ENCODE measurements around the gene GPR3. TPM values are rescaled to one million over a fixed set of nuclear protein-coding genes. Genes with fewer than 3 reads are reported as not detected.

Gene GPR3
- not detected in 2 replicates for total RNA-seq (2014; rRNA removed; shearing (Covaris generic); ENCODE audit: low replicate concordance)

GRCh38 chr1:27392096-27392777 is at the start of gene GPR3:
Gene GPR3 (plus strand): TSS chr1:27392622. CDS start chr1:27393799, 1,177 bp downstream.
- Histone ChIP-seq H3K36me3 (no peaks in the 10 kb centered on the region), H3K27me3 (no peaks in the 10 kb centered on the region), H3K9me3 (no peaks in the 10 kb centered on the region), H3K4me3 (peak within 1 kb of the TSS; percentile 78)
- DNase-seq: peak; percentile 89

GRCh38 chr1:27342778-27343638 is 49.4 kb upstream of the GPR3 start:
- Histone ChIP-seq H3K27me3 (no peaks in the 10 kb centered on the region), H3K9me3 (no peaks in the 10 kb centered on the region), H3K36me3 (no peaks in the 10 kb centered on the region), H3K4me3 (no peak overlapping the region)
- no peak for DNase-seq

GRCh38 chr1:27343639-27344025 is 48.8 kb upstream of the GPR3 start:
- no peak for DNase-seq
- Histone ChIP-seq H3K4me3 (no peak overlapping the region), H3K9me3 (no peaks in the 10 kb centered on the region), H3K36me3 (no peaks in the 10 kb centered on the region), H3K27me3 (no peaks in the 10 kb centered on the region)

DNA sequence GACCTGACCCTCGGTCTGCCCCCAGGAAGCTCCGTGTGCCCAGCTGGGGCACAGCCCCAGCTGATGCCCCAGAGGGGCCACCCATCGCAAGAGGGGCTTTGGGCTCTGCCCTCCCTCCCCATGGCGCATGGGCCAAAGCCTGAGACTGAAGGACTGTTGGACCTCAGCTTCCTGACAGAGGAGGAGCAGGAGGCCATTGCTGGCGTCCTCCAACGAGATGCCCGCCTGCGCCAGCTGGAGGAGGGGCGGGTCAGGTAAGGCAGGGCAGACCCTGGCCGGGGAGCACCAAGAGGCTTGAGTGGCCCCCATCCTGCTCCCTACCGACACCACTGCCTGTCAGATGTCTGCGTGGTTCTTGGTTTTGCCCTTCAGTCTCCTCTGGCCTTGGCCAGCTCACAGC is 47.1 kb upstream of the GPR3 start:
- Histone ChIP-seq H3K36me3 (no peaks in the 10 kb centered on the region), H3K9me3 (no peaks in the 10 kb centered on the region), H3K4me3 (no peak overlapping the region), H3K27me3 (no peaks in the 10 kb centered on the region)
- no peak for DNase-seq

DNA sequence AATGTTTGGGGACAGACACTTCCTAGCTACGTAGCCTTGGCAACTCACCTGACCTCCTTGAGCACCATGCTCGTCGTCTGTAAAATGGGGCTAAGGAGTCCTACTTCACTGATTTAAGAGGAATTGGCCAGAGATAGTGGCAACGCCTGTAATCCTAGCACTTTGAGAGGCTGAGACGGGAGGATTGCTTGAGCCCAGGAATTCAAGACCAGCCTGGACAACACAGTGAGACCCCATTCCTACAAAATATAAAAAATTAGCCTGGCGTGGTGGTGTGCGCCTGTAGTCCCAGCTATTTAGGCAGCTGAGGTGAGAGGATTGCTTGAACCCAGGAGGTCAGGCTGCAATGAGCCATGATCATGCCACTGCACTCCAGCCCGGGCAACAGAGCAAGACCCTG is 46.1 kb upstream of the GPR3 start:
- no peak for DNase-seq
- Histone ChIP-seq H3K36me3 (no peaks in the 10 kb centered on the region), H3K4me3 (no peak overlapping the region)

DNA sequence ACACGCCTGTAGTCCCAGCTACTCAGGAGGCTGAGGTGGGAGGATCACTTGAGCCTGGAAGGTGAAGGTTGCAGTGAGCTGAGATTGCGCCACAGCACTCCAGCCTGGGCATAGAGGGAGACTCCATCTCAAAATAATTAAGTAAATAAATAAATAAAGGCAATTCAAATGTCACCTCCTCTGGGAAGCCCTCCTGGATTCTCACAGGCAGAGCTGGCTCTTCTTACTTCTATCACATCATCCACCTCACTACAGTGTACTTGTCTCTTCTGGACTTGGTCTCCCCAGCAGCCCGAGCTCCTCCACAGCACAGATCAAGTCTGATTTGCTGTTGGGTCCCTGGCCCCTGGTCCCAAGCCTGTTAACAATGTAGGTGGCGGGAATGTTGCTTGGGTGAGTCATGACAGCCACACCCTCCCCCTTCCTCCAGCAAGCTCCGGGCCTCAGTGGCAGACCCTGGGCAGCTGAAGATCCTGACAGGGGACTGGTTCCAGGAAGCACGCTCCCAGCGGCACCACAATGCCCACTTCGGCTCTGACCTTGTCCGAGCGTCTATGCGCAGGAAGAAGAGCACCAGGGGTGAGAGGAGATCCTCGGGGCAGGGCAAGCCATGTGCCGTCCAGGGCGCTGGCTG is 45.3 kb upstream of the GPR3 start:
- Histone ChIP-seq H3K9me3 (no peaks in the 10 kb centered on the region), H3K36me3 (no peaks in the 10 kb centered on the region), H3K4me3 (no peak overlapping the region), H3K27me3 (no peaks in the 10 kb centered on the region)
- DNase-seq: no peak

More for the DNA sequence above, 46.1 kb upstream of the GPR3 start:
- H3K9me3 ChIP-seq: no peaks in the 10 kb centered on the region
- H3K27me3 ChIP-seq: no peaks in the 10 kb centered on the region

- Histone ChIP-seq H3K36me3 (no peaks in the 10 kb centered on the region), H3K9me3 (no peaks in the 10 kb centered on the region), H3K27me3 (no peaks in the 10 kb centered on the region), H3K4me3 (no peak overlapping the region)
- DNase-seq: no peak
Measured at GRCh38 chr1:27348861-27349783, 43.3 kb upstream of the GPR3 start.

DNA sequence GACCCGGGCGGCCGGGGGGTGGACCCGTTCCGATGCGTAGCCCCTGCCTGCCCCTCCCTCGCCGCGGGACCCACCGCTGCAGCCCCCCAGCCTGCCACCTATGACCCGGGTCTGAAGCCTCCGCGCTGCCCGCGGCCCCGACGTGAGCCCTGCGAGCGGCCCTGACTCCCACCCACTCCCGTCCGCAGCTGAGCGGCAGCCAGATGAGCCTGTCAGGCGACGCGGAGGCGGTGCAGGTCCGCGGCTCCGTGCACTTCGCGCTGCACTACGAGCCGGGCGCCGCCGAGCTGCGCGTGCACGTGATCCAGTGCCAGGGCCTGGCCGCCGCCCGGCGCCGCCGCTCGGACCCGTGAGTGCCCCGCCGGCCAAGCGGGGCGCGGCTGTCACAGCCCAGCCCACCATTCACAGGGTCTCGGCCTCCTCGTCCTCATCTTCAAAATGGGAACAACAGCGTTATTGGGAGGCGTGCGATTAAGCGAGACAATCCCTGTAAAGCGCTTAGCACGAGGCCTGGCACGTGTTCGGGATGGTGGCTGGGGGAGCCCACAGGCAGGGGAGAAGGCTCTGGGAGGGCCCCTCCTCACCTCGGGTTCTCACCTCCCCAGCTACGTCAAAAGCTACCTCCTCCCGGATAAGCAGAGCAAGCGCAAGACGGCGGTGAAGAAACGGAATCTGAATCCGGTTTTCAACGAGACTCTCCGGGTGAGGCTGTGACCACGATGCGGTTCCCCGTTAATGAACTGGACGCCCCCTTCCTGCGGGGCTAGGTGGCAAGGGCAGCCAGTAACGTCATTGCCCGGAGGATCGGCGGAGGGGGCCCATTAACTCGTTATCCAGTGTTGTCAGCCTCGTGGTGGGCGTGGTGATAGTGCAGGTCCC is 42.4 kb upstream of the GPR3 start:
- Histone ChIP-seq H3K36me3 (no peaks in the 10 kb centered on the region), H3K9me3 (no peaks in the 10 kb centered on the region), H3K27me3 (no peaks in the 10 kb centered on the region), H3K4me3 (no peak overlapping the region)
- DNase-seq: no peak

GRCh38 chr1:27350663-27351540 is 41.5 kb upstream of the GPR3 start:
- Histone ChIP-seq H3K36me3 (no peaks in the 10 kb centered on the region; the same call in 1 of the 2 replicates), H3K27me3 (no peaks in the 10 kb centered on the region), H3K4me3 (no peak overlapping the region), H3K9me3 (no peaks in the 10 kb centered on the region)
- no peak for DNase-seq

DNA sequence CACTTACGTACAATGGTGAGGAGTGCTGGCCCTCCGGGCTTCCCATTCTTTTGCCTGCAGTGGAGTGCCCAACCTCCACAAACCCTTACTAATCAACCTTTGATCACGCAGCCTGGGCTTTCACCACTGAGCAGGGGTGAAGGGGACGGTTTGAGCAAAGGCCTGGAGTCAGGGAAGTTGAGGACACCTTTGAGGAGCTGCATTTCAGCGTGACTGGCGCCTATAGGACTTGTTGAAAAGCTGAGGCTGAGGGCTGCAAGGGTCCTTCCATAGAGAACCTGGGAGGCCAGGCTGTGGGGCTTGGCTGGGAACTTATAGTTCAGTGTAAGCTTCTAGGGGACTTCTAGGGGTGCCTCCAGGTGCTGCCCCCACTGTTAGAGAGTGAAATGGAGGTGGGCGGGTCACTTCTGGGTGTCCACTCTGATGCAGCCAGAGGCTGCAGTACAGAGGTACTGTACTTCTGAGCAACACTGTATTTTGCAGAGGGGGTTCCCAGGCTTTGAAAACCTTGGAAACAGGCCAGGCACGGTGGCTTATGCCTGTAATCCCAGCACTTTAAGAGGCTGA is 40.8 kb upstream of the GPR3 start:
- H3K27me3 ChIP-seq: no peaks in the 10 kb centered on the region
- no peak overlapping the region for H3K4me3 ChIP-seq
- H3K9me3 ChIP-seq: no peaks in the 10 kb centered on the region
- no peak for DNase-seq
- peaks cover 3% of the 10 kb centered on the region; the same call in 1 of the 2 replicates for H3K36me3 ChIP-seq

DNA sequence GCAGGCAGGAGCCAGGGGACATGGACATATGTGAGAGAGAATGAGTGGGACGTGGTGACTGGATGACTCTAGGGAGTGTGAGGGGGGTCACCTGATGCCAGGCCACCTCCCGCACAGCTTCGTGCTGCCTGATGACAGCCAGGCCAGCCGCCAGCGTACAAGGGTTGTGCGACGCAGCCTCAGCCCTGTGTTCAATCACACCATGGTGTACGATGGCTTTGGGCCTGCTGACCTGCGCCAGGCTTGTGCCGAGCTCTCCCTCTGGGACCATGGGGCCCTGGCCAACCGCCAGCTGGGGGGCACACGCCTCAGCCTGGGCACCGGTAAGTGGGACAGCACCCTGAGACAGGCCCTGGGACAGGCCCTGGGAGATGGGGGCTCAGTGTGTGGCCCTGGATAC is 39.3 kb upstream of the GPR3 start:
- H3K27me3 ChIP-seq: no peaks in the 10 kb centered on the region
- H3K9me3 ChIP-seq: no peaks in the 10 kb centered on the region
- no peak for DNase-seq
- peaks cover 14% of the 10 kb centered on the region for H3K36me3 ChIP-seq
- H3K4me3 ChIP-seq: no peak overlapping the region

DNA sequence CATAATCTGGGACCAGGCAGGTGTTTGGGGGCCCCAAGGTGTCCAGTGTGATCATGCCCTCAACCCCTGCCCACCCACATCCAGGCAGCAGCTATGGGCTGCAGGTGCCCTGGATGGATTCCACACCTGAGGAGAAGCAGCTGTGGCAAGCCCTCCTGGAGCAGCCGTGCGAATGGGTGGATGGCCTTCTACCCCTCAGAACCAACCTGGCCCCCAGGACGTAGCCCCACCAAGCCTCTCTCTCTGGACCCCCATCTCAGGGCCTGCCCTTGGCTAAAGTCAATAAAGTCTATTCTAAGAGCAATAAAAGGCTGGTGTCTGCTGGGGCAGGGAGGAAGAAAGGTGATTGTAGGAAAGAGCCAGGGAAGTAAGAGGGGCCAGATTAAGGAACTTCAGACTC is 38.8 kb upstream of the GPR3 start:
- H3K27me3 ChIP-seq: no peaks in the 10 kb centered on the region
- no peak for DNase-seq

GRCh38 chr1:27355683-27356082 is 36.7 kb upstream of the GPR3 start:
- H3K36me3 ChIP-seq: peaks cover 14% of the 10 kb centered on the region
- DNase-seq: no peak
- no peak overlapping the region for H3K4me3 ChIP-seq
- H3K27me3 ChIP-seq: no peaks in the 10 kb centered on the region
- H3K9me3 ChIP-seq: no peaks in the 10 kb centered on the region

More for the DNA sequence above, 38.8 kb upstream of the GPR3 start:
- peaks cover 14% of the 10 kb centered on the region for H3K36me3 ChIP-seq
- no peak overlapping the region for H3K4me3 ChIP-seq
- H3K9me3 ChIP-seq: no peaks in the 10 kb centered on the region

DNA sequence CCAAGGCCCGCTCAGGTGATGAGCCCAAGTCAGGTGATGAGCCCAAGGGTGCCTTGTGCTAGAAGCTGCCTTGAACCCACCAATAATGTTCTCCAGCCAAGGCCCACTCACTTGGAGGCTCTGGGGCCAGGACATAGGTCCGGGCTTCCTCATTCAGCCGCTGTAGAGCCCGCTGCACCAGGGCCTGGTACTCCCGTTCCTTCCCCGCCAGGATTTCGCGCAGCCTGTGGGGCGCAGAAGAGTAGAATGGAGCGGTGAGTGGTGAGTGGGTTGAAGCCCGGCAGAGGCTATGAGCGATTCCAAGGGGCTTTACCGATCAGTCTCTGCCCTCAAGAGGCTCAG is 36.2 kb upstream of the GPR3 start:
- no peak overlapping the region for H3K4me3 ChIP-seq
- no peaks in the 10 kb centered on the region for H3K27me3 ChIP-seq
- H3K36me3 ChIP-seq: peaks cover 14% of the 10 kb centered on the region
- H3K9me3 ChIP-seq: no peaks in the 10 kb centered on the region
- no peak for DNase-seq
